CD4-positive, alpha-beta T cell treated with Interleukin-15 for 1 hour (primary cell): ENCODE data around the gene FKBP4.
A peak's percentile ranks its signal among the peaks of the same experiment; 100 is the strongest.

Source experiments
- DNase-seq: peaks from one replicate; pipeline ENCODE4 v3.0.0-alpha.2; 2020

Gene FKBP4

DNA sequence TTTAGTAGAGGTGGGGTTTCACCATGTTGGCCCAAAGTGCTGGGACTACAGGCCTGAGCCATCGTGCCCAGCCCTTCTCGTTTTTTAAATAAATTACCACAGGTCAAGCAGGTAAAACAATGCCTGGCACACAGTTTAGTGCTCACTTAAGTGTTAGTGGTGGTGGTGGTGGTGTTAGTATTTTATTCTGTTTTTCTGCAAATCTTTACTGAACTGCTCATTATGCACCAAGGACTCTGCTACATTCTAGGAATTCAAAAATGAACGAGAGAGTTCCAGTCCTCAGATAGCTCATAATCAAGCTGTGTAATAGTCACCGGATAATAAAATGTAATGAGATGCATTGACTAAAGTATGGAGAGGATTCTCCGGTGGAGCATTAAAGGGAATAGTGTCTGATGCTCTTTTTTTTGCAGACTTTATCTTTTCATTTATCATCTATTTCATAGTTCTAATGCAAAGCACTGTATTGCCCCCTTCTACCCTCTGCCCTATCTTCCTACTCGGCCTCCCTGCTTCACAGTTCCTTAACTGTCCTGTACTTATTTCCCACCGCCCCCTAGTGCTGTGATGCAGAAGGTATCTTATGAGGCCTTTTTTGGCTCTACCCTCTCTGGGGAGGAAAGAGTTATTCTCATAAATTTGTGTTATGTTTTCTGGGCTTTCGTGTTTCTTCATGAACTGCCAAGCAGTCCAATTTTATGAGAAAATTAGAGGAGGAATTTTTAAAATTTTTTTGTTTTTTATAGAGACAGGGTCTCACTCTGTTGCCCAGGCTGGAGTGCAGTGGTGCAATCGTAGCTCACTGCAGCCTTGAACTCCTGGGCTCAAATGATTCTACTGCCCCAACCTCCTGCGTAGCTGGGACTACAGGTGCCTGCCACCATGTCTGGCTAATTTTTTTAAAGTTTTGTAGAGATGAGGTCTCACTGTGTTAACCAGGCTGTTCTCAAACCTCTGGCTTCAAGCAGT is 18.7 kb downstream of the FKBP4 start:
- peak; percentile 49 for DNase-seq

- no peak for DNase-seq
Measured at GRCh38 chr12:2819810-2820209, 25.0 kb downstream of the FKBP4 start.

- DNase-seq = no peak
Measured at GRCh38 chr12:2820432-2820831, 25.7 kb downstream of the FKBP4 start.

- DNase-seq = no peak
Measured at GRCh38 chr12:2823483-2823882, 28.7 kb downstream of the FKBP4 start.

- no peak for DNase-seq
Measured at GRCh38 chr12:2824541-2824940, 29.8 kb downstream of the FKBP4 start.

DNA sequence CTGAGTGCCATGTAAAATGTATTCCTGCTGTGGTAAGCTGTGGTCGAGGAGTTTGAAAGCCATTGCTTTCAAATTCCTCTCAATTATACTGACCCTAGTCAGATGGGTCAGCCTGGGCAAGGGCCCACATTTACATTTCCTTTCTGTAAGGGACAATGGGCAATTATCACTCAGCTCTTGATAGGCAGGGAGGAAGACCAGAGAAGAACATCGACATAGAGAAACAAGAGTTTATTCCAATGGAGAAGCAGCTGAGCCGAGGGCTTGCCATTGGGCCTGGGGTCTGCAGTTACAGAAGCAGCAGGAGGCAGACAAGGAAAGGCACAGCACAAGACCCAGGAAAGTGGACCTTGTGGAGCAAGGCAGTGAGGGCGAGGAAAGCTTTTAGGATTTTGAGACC is 30.4 kb downstream of the FKBP4 start:
- DNase-seq = no peak

GRCh38 chr12:2826036-2826435 is 31.3 kb downstream of the FKBP4 start:
- DNase-seq = no peak

DNA sequence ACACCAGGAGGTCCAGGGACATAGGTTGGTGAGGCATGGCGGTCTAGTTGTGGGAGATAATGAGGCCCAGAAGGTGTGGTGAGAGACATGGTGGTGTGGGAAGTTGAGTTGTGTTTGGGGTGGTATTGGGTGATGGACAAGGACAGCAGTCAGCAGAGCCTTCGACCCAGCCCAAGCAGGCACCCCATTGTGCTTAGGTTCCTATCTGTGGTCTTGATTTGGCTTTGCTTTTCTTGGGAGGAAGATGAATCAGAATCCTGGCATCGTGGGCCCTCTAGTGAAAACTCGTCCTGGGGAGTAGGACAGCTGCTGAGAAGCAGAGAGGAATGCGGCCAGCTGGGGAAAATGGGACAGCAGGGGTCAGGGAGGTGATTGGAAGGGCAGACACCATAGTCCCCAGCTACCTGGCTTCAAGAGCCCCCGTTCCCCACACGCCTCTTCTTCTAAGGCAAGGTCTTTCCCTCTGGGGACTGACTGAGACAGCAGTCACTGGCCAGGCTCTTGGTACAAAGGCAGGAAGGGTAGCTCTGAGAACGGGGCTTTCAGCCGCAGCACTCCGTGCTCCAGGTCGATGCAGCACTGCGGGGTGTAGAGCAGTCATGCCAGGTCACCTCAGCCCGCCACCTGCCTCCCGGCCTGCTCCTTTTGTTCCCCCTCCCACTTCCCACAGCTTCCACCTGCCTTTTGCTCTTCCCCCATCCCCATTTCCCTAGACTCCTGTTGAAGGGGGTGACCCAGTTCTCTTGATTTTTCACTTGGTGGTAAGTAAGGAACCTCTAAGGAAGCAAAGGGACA is 32.1 kb downstream of the FKBP4 start:
- DNase-seq = no peak

DNA sequence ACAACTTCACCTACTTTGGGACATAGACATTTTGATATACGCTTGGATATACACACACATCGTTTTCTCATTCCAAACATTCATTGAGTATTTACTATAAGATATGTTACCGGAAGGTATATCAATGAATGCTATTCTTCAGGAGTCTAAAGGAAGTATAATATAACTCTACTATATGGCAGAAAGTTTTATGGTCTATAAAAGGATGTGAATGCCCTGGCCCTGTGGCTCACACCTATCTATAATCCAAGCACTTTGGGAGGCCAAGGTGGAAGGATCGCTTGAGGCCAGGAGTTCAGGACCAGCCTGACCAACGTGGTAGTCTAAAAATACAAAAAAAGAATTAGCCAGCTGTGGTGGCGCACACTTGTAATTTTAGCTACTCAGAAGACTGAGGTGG is 34.5 kb downstream of the FKBP4 start:
- DNase-seq = no peak

DNA sequence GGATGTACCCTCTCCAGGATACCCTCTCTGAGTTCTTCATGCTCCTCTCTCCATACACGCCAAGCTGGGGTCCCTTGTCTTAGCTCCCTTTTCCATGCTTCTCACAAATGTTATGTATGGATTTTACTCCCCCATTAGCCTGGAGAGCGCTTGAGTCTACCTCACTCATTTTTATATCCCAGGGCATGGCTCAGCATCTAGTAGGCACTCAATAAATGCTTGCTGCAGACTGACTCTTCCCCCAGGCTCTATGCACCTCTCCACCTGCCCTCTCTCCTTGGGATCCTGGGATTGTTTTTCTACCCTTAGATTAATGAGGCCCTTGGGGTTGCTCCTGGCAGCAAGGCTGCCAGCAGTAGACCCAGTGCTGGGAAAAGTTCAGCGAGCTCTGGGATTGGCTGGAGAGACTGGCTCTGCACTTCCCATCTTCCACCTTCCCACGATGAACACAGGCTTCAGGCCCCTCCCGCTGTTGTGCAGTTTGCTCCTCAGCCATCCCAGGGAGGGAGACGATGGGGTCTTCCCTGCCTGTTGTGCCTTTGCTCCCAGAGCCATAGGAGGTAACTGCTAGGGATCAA is 37.9 kb downstream of the FKBP4 start:
- DNase-seq = no peak

DNA sequence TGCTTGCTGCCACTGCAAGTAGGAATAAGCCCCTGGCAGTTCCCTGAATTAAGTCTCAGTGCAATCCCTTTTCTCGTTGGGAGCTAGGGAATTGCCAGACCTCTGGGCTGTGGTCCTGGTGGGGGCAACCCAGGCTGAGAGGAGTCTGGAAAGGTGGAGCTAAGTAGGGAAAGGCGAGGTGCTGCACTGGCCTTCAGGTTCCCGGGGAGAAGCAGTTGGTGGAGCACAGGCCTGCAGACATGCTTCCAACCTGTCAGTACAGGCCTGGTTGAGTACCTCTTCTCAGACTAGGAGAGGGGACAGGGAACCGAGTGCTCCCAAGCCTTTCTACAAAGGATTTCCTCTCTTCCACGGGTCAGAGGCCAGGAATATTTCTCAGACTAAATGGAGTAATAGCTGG is 38.6 kb downstream of the FKBP4 start:
- DNase-seq = no peak

- DNase-seq = no peak
Measured at GRCh38 chr12:2833810-2834209, 39.0 kb downstream of the FKBP4 start.

DNA sequence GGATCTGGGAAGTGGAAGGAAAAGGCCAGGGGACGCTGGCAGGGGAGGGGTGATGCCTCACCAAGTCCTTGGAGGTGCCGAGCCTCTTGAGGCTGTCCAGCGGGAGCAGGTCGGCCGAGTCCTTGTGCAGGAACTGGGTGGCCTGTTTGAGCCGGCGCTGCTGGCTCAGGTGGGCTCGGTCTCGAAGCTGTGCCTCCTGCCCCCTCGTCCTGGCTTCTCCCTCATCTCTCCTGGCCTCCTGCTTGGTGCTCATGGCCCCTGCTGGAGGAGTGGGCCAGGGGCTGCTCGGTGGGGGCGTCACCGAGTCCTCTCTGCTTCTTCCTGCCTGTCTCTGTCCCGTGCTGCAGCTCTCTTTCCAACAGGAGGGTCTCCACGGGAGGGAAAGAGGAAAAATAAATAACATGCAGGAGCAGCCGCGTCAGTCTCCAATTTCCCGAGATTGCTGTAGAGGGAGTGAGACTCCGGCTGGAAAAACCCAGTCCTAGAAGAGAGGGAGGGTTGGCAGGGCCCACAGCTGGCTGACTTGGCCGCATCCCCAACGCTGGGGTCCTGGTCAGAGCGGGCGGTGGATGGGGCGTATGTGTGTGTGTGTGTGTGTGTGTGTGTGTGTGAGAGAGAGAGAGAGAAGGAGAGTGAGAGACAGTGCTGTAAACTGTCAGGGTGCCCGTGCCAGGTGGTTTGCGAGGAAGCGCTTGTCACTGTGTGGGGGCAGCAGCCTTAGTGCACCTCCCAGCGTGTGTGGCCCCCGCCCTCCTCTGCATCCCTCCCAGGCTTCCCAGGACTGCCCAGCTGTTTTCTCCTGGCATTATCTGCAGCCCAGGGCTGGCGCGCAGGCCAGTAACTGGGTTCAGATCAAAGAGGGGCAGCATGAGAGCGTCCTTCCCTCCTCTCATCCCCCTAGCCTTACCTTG is 40.1 kb downstream of the FKBP4 start, which contains the start of gene NRIP2:
NRIP2 (minus strand) TSS at position 455 of the 911 bp plus-strand sequence; CDS start at position 403, 52 bp downstream.
- DNase-seq = no peak

DNA sequence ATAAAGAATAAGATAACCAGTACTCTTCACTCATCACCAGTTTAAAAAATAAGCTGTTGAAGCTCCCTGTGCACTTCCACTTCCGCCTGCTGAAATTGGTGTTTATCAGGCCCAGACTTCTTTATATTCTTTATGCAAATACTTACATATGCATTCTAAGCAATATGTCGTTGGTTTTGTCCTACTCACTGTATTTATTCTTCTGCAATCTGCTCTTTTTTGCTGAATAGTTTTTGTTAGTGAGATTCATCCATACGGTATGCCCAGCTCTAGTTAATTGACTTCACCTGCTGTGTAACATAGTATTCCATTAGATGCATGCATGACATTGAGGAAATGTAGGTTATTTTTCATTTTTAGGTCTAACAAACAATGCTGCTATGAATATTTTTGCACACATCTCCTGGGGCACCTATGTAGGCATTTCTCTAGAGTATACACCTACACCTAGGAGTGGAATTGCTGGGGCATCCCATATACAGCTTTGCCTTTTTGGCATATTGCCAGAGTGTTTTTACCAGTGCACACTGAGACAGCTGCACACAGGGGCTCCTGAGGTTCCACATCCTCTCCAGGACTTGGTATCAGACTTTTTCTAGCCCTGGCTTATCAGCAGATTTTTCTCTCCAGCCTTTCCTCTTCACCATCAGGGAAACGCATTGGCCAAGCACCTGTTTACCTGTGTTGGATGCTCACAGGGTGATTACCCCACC is 41.1 kb downstream of the FKBP4 start:
- DNase-seq = no peak

DNA sequence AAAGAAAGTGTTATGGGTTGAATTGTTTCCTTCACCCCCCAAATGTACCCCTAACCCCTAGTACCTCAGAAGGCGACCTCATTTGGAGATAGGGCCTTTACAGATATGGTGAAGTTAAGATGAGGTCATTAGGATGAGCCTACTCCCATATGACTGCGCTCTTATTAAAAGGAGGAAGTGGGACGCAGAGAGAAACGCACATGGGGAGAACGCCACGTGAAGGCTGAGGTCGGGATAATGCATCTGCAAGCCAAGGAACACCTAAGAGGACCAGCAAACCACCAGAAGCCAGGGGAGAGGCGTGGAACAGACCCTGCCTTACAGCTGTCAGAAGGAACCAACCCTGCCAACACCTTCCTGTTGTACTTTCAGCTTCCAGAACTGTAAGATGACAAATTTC is 41.8 kb downstream of the FKBP4 start:
- no peak for DNase-seq

- DNase-seq = no peak
Measured at GRCh38 chr12:2841056-2841650, 46.4 kb downstream of the FKBP4 start.

DNA sequence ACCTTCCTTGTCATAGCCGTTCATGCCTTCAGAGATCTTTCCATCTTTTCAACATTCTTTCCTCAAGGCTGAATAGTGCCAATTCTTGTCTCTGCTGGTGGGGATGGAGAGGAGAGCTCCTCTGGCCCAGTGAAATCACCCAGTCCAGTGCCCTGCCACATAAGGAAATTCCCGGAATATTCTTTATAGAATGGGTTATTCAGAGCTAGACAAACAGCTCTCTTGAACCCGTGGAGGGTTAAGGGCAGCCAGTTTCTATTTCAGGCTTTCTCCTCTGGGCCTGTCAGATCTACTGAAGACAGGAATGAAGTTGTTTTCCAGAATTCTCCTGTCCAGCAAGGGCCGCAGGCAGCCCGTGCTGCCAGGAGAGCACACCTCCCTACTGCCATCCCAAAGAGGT is 48.2 kb downstream of the FKBP4 start:
- DNase-seq = no peak

- DNase-seq = no peak
Measured at GRCh38 chr12:2844786-2845185, 50.0 kb downstream of the FKBP4 start.

- no peak for DNase-seq
Measured at GRCh38 chr12:2845280-2845679, 50.5 kb downstream of the FKBP4 start.

DNA sequence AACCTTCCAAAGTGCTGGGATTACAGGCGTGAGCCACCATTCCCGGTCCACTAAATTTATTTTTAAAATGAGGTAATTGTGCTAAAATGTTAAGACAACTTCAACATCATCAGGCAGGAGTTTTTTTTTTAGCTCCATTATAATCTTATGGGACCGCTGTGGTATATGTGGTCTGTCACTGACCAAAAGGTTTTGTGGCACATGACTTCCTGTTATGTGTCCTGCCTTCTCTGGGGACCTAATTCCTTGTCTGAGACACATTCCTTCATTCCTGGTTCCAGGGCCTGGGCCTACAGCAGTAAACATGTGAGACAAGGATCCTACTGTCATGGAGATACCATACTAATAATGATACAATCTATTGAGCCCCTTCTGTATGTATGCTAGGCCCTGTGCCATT is 57.2 kb downstream of the FKBP4 start:
- DNase-seq = no peak

DNA sequence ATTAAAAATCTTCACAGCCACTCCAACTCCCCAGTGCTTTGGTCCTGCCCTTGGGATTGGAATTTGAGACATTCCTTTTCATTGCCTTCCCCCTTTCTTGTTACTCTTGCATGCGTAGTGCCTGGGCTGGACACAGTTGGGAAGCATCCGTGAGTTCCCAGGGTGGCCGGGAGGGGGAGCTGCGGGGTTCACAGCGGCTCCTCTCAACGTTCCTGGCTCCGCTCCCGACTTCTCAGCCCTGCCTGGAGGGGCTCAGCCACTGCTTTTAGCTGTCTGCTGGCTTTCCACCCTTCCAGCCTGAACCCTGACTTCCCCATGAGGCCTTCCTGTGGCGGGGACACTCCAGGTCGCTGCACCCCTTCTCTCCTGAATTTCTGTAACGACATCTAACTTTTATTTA is 58.9 kb downstream of the FKBP4 start:
- DNase-seq = no peak
